Measurements from ENCODE around the gene UBAC2.

GRCh38 chr13:99347911-99348451 is 147.3 kb downstream of the UBAC2 start:
- TF ChIP-seq MAFK (IDR thresholded peaks at IDR 0.05; ENCODE audit: low read depth, low read length) (no peak), USF2 (IDR thresholded peaks at IDR 0.05; ENCODE audit: low read depth, low read length) (no peak), CTCF (conservative IDR thresholded peaks at IDR 0.05; ENCODE audit: low read depth, low read length) (no peak), POLR2A (IDR thresholded peaks at IDR 0.05; ENCODE audit: low read depth, low read length) (no peak), SMC3 (IDR thresholded peaks at IDR 0.05; ENCODE audit: low read depth, low read length) (no peak), MAZ (IDR thresholded peaks at IDR 0.05; ENCODE audit: borderline replicate concordance, low read depth, low read length) (no peak), RAD21 (IDR thresholded peaks at IDR 0.05; ENCODE audit: low read length) (no peak)

All from IMR-90 (cell line).